AG09309 (cell line): ENCODE data around the gene DCPS.

Source experiments
- DNase-seq: peaks from one replicate; pipeline ENCODE4 v3.0.0-alpha.2; 2010; ENCODE audit warnings: low read depth
- H3K4me3 ChIP-seq: 2 replicates; pipeline ENCODE4 v1.5.1; 2011; ENCODE audit warnings: mild to moderate bottlenecking, low read depth, low read length, moderate library complexity; ENCODE audit not compliant: control insufficient read depth
- TF ChIP-seq, protein P1 (sequence below): IDR thresholded peaks from 2 replicates; pipeline ENCODE4 v1.5.1; 2011; ENCODE audit warnings: mild to moderate bottlenecking, low read depth, low read length, inconsistent platforms; ENCODE audit not compliant: insufficient read depth, control insufficient read depth; ENCODE audit errors: missing control alignments

The DCPS gene

DNA sequence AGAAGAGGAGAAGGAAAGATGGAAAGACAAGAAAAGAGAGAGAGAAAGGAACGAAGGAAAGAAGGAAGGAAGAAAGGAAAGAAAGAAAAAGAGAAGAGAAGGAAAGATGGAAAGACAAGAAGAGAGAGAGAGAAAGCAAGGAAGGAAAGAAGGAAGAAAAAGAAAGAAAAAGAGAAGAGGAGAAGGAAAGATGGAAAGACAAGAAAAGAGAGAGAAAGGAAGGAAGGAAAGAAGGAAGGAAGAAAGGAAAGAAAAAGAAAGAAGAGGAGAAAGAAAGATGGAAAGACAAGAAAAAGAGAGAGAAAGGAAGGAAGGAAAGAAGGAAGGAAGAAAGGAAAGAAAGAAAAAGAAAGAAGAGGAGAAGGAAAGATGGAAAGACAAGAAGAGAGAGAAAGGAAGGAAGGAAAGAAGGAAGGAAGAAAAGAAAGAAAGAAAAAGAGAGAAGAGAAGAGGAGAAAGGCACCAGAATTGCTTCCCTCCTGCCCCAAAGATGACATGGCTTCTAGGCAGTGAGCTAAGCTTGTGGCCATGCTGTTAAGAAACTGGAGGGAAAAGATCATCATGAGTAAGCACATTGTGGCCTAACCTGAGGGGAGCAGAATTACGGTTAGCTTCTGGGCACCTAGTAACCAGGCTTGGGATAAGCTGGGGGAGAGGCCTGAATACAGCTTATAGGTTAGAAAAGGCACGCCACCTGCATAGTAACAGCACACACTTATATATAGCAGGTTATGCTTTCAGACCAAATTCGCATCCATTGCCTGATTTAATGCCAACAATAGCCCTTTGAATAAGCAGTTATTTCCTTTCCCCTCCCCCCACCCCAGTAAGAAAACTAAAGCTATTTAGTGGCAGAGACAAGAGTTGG lies 49.3 kb downstream of the DCPS start:
- H3K4me3 ChIP-seq: no peak overlapping the region
- DNase-seq: peak; percentile 55
- TF ChIP-seq, protein P1, sequence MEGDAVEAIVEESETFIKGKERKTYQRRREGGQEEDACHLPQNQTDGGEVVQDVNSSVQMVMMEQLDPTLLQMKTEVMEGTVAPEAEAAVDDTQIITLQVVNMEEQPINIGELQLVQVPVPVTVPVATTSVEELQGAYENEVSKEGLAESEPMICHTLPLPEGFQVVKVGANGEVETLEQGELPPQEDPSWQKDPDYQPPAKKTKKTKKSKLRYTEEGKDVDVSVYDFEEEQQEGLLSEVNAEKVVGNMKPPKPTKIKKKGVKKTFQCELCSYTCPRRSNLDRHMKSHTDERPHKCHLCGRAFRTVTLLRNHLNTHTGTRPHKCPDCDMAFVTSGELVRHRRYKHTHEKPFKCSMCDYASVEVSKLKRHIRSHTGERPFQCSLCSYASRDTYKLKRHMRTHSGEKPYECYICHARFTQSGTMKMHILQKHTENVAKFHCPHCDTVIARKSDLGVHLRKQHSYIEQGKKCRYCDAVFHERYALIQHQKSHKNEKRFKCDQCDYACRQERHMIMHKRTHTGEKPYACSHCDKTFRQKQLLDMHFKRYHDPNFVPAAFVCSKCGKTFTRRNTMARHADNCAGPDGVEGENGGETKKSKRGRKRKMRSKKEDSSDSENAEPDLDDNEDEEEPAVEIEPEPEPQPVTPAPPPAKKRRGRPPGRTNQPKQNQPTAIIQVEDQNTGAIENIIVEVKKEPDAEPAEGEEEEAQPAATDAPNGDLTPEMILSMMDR: no peak

DNA sequence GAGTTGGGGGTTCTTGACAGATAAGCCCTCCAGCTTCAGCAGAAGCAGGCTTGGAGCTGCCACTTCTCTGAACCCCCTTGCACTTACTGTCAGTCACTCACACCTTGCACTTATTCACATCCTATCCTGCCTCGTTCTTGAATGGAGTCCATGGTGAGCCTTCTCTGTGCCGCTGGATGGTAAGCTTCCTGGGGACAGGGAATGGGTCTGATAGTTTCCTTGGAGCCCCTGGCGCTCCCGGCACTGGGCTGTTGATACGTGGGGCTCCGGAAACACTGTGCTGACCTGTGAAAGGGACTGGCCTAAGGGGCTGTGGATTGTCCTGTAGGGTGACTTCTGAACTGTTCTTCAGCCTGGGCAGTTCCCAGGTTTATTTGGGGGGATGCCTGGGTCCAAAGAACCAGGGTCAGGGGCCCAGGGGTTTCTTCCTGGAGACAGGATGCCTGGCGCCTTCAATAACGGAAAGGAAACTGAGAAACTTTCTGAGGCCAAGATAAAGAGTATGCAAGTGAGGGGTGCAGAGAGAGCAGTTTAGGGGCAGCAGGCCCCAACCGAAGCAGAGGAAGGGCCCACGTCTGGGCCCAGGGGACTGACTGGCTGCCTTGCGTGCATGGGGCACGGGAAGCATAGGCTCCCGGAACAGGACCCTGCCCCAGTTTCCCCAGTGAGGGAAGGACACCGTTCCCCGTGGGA lies 50.9 kb downstream of the DCPS start:
- TF ChIP-seq, protein P1: no peak
- no peak for DNase-seq
- peak overlapping the region; percentile 84 for H3K4me3 ChIP-seq

DNA sequence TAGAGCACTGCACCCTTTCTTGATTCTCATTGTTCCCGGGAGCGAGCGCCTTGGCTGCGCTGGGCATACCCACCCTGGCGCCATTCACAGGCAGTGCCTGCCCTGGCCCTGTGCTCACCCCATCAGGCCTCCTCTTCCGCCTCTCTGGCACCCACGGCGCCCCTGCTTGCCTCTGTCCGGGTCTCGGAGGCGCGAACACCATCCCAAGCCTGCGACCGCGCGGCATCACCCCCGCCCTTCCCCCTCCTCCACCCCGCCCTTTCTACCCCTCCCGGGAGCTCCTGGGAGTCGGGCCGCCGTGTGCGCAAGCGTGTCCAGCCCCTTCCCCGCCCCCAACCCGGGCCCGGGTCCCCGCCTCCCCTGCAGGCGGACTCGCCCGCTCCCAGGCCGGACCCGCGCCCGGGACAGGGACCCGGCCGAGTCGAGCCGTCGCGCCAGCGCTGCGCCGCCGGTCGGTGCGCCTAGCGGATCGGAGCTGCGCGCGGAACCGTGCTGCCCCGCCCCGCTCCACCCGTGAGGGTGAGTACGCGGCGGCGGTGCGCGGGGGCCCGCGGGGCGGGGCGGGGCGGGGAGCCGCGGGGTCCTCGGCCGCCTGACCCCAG lies 51.6 kb downstream of the DCPS start, which contains the start of gene ST3GAL4:
TSS of gene ST3GAL4 (plus strand) at position 363 of the 602 bp plus-strand sequence. CDS start 50,470 bp downstream, outside the sequence.
- H3K4me3 ChIP-seq: peak within 1 kb of the TSS; percentile 84
- DNase-seq: no peak
- TF ChIP-seq, protein P1: no peak

DNA sequence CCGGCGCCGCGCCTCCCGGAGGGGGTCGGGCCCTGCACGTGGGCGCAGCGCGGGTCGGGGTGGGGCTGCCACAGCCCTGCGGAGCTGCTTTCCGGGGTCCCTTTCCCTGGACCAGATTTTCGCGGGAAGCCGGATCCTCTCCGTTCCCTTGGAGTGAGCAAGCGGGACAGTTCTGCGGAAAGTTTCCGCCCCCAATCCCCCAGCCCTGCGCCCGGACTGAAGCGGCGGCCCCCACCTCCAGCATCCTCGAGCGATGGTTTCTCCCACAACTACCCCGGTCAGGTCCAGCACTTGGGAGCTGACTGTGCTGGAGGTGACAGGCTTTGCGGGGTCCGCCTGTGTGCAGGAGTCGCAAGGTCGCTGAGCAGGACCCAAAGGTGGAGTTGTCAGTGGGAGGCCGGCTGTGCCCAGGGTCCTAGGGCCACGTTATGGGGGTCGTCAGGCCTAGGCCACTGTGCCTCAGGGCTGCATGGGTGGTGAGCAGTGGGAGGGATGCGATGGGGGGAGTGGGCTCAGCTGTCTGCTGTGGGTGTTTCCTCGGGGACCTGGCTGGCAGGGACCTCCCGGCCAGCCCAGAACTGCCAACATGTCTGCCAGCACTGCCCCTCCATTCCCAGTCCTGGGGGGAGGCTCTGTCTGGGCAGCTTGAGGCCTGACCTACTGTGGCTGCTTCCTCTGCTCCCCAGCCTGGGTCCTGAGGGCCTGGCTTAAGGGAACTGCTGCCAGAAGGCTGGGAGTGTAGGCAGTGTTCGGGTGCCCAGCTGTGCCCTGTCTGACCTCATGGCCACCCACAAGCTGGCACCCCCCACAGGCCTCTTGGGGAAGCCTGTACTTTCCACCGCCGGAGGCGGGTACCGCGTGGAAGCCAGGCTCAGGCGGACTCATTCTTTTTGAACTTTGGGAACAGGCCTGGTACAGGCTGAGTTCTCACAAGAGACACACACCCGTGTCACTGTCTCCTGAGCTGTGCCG lies 52.4 kb downstream of the DCPS start:
- no peak for DNase-seq
- TF ChIP-seq, protein P1: peak; percentile 10
- H3K4me3 ChIP-seq: peak overlapping the region; percentile 84

DNA sequence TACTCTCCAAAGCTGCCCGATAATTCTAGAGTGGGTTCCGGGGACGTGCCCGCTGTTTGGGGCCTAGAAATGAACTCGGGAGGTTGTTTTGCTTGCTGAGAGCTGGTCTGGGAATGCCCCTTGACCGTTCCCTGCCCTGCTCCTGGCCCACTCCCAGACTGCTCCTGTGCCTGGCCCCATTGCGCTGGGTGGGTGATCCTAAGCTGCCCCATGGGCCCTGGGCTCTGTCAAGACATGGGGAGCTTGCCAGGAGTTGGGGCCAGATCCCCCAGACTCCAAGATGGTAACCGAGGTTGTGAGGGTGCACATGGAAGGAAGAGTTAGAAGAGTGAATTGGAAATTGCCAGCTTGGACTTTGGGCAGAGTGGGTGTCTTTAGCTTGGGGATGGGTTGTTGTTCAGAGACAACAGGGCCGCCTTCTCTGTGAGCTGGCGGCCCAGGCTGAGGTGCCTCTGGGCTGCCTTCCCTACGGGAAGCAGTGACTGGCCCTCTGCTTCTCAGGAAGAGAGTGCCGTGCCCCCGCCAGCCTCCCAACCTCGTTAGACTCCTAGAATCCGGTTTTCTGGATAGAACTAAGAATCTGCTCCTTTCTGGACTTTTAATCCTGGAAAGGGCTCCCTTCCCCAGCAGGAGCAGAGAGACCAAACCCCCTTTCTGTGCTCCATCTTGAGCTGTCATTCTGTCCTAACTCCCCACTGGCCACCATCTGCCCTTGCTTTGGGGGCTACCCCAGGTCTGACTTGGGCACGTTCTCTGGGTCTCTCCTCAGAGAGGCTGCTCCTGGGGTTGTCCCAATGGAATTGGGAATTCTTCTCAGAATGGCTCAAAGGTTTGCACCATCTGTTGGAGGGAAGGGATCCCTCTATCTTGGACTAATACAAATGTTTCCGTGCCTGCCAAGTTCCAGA lies 53.4 kb downstream of the DCPS start:
- no peak for DNase-seq
- H3K4me3 ChIP-seq: peak overlapping the region; percentile 84
- TF ChIP-seq, protein P1: no peak
